ENCODE measurements around the gene FBXL7. TPM values are rescaled to one million over a fixed set of nuclear protein-coding genes. Genes with fewer than 3 reads are reported as not detected.

The FBXL7 gene
- total RNA-seq, 4 donors from 2014 or later: 2.0 to 6.8 (median 3.9) TPM

GRCh38 chr5:15513911-15514310 is 13.9 kb downstream of the FBXL7 start:
- TF ChIP-seq, protein P1, sequence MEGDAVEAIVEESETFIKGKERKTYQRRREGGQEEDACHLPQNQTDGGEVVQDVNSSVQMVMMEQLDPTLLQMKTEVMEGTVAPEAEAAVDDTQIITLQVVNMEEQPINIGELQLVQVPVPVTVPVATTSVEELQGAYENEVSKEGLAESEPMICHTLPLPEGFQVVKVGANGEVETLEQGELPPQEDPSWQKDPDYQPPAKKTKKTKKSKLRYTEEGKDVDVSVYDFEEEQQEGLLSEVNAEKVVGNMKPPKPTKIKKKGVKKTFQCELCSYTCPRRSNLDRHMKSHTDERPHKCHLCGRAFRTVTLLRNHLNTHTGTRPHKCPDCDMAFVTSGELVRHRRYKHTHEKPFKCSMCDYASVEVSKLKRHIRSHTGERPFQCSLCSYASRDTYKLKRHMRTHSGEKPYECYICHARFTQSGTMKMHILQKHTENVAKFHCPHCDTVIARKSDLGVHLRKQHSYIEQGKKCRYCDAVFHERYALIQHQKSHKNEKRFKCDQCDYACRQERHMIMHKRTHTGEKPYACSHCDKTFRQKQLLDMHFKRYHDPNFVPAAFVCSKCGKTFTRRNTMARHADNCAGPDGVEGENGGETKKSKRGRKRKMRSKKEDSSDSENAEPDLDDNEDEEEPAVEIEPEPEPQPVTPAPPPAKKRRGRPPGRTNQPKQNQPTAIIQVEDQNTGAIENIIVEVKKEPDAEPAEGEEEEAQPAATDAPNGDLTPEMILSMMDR (IDR thresholded peaks at IDR 0.05): no peak
- intact Hi-C loops (cut with DNase I; ENCODE audit: low total_unique reads): no loop called here
- no peak overlapping the region for H3K4me3 ChIP-seq (ENCODE audit: low read depth, poor library complexity, severe bottlenecking)
- DNase-seq (ENCODE audit: low spot score in 2 of 2): no peak

DNA sequence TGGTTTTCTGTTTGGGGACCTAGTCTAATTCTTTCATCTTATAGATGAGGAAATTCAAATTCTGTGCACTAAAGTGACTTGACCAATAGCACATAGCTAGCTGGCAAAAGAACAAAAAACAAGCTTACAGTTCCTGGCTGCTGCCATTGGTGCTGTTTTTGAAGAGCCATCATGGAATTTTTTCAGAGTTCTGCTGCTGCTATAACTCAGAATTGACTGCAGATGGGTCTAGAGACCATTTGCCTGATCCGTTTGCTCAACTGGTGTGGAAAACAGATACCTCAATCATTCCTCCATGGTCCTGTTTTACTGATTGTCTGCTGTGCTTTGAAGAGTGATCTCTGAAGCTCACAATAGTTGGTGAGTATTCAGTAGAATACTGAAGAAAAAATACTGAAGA is 15.2 kb downstream of the FBXL7 start:
- TF ChIP-seq, protein P1 (IDR thresholded peaks at IDR 0.05): no peak
- no peak for TF ChIP-seq POLR2A (IDR thresholded peaks at IDR 0.05)
- DNase-seq (ENCODE audit: low spot score in 2 of 2): no peak
- 74 to 87% methylated on average over 1 of the region's 1 CpG for WGBS, 2 donors
- intact Hi-C loops (cut with DNase I; ENCODE audit: low total_unique reads): no loop called here
- no peak overlapping the region for H3K4me3 ChIP-seq (ENCODE audit: low read depth, poor library complexity, severe bottlenecking)

DNA sequence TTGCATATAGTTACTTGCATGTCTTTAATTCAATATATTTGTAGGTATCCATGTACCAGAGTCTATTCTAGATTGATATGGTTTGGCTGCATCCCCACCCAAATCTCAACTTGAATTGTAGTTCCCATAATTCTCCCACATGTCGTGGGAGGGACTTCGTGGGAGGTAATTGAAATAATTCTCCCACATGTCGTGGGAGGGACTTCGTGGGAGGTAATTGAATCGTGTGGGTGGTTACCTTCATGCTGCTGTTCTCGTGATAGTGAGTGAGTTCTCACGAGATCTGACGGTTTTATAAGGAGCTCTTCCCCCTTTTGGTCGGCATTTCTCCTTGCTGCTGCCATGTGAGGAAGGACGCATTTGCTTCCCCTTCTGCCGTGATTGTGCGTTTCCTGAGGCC is 16.5 kb downstream of the FBXL7 start:
- 85 to 89% methylated on average over 12 of the region's 12 CpGs for WGBS, 2 donors
- intact Hi-C loops (cut with DNase I; ENCODE audit: low total_unique reads): no loop called here
- no peak for DNase-seq (ENCODE audit: low spot score in 2 of 2)
- no peak for TF ChIP-seq POLR2A (IDR thresholded peaks at IDR 0.05)
- TF ChIP-seq, protein P1 (IDR thresholded peaks at IDR 0.05): no peak
- H3K4me3 ChIP-seq (ENCODE audit: low read depth, poor library complexity, severe bottlenecking): no peak overlapping the region

- intact Hi-C loops (cut with DNase I; ENCODE audit: low total_unique reads): no loop called here
- DNase-seq (ENCODE audit: low spot score in 2 of 2): no peak
- 87 to 91% methylated on average over 9 of the region's 9 CpGs for WGBS, 2 donors
- TF ChIP-seq POLR2A (IDR thresholded peaks at IDR 0.05): no peak
- TF ChIP-seq, protein P1 (IDR thresholded peaks at IDR 0.05): no peak
- no peak overlapping the region for H3K4me3 ChIP-seq (ENCODE audit: low read depth, poor library complexity, severe bottlenecking)
These were observed 18.8 kb downstream of the FBXL7 start for GRCh38 chr5:15518786-15519185.

GRCh38 chr5:15520856-15521255 is 20.9 kb downstream of the FBXL7 start:
- WGBS, 2 donors: 79 to 82% methylated on average over 5 of the region's 5 CpGs
- DNase-seq (ENCODE audit: low spot score in 2 of 2): no peak
- no peak overlapping the region for H3K4me3 ChIP-seq (ENCODE audit: low read depth, poor library complexity, severe bottlenecking)
- TF ChIP-seq, protein P1 (IDR thresholded peaks at IDR 0.05): no peak
- no peak for TF ChIP-seq POLR2A (IDR thresholded peaks at IDR 0.05)
- intact Hi-C loops (cut with DNase I; ENCODE audit: low total_unique reads): no loop called here

- TF ChIP-seq, protein P1 (IDR thresholded peaks at IDR 0.05): no peak
- no peak for TF ChIP-seq POLR2A (IDR thresholded peaks at IDR 0.05)
- intact Hi-C loops (cut with DNase I; ENCODE audit: low total_unique reads): no loop called here
- no peak for DNase-seq (ENCODE audit: low spot score in 2 of 2)
- 44 to 48% methylated on average over 8 of the region's 8 CpGs for WGBS, 2 donors
- H3K4me3 ChIP-seq (ENCODE audit: low read depth, poor library complexity, severe bottlenecking): no peak overlapping the region
These were observed 21.6 kb downstream of the FBXL7 start for GRCh38 chr5:15521381-15522186.

Measured in lower leg skin (tissue), 4 donors.